NCI-H1694 treated with DMSO at 0.1 percent for 48 hours (cell line): ENCODE results near the gene UST.

ENCODE experiments used
- DNase-seq: peaks from one replicate; lab custom pipeline; 2025; lab: John Stamatoyannopoulos, UW

UST gene

GRCh38 chr6:148803979-148804378, 57.1 kb downstream of the UST start:
- DNase-seq: no peak

DNA sequence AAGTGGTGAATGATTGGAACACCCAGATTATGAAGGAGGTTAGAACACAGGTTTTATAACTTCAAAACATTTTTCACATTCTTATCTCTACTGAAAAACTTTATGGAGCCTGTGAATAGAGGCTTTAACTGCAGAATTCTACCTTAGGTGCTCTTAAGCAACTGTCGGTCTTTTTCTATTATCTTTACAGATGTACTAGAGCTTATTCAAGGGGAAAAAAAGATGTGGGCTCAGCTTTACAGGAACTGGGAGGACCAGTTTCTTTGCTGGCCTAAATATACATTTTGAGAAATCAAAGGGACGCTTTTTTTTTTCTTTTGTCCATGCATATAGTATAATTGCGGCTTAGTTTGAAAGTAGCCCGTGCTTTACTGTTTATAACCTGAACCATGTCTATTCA, 58.9 kb downstream of the UST start:
- DNase-seq: no peak

GRCh38 chr6:148807784-148808183, 61.0 kb downstream of the UST start:
- no peak for DNase-seq

- DNase-seq: no peak
These were observed 62.0 kb downstream of the UST start for GRCh38 chr6:148808786-148809304.

- DNase-seq: no peak
These were observed 64.6 kb downstream of the UST start for GRCh38 chr6:148811459-148811858.

DNA sequence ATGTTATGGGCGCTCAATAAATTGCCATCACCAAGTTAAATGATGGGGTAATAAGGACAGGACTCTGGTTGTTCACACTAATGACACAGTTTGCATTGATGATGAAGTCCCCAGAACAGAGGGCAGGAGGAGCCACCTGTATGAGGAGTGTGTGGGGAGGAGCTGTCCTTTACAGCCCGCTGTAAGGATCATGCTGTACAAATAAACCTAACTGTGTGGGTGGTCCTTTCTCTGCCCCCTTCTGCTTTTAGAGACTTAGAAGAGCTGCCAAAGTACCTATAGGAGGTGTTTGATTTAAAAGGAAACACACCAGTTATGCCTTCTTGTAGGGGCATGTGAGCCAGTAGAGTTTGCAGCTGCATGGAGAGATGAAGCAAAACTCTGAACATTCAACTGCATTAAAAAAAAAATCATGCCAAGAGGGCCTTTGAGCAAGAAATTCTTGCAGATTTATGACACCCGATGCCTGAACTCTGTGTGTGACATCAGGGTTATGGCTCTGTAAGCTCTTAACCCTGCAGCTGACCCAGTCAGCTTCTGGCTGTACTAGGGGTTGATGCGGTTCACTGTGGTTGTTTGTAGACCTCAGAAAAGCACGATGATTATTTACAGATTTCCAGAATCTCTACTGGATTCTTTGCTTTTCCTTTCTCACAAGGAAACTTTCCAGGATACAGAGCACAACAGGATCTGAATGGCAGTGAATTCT, 67.4 kb downstream of the UST start:
- no peak for DNase-seq

- DNase-seq: no peak
These were observed 68.0 kb downstream of the UST start for GRCh38 chr6:148814869-148815268.

- no peak for DNase-seq
These were observed 69.3 kb downstream of the UST start for GRCh38 chr6:148816117-148816516.

DNA sequence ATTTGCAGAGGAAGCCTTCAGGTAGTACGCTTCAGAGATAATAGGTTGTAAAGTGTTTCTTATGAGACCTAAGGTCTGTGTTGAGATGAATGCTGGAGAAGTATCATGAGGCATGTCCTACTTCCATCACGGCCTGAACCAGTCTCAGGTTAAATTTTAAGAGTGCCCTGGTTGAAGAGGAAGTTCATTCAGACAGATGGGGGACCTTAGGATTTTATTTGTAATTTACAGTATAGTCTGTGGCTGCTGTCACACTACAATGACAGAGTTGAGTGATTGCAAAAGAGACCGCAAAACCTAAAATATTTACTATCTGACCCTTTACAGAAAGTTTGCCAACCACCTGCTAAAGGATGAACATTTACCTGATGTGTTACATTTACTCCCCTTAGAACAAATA, 70.9 kb downstream of the UST start:
- no peak for DNase-seq

GRCh38 chr6:148818939-148819575, 72.2 kb downstream of the UST start:
- DNase-seq: no peak

DNA sequence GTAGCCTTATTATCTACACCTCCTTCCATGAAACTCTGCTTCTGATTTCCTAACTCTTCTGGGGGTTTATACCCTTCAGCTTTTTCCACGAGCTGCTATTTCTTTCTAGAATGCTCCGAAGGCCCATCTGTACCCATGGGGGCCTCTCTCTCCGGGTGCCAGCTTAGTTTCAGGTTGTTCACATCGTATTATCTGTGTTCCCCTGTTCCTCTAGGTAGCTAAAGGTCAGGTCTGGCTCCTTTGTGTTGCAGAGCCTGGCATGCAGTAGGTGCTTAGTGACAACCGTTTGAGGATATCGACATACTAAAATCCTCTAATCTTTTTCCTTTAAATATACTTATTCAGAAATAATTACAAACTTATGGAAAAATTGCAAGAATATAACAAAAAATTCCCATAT, 73.0 kb downstream of the UST start:
- no peak for DNase-seq

DNA sequence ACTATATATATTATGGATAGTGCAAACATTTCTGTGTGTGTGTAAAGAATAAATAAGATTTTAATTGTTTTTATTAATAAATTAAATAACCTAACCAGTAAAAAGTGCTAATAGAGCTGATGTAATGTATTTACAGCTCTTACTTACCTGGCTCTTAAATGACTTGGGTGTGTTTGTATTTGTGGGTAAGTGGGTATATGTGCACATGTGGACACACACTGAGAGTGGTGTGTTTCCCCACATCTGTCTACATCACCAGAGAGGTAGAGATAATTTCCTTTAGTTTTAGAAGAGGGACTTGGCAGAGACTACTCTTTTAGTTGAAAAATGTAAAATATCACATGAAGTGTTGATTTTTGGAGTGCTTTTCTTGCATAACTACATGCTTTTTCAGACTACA, 76.0 kb downstream of the UST start:
- DNase-seq: no peak

GRCh38 chr6:148824291-148824690, 77.5 kb downstream of the UST start:
- no peak for DNase-seq

DNA sequence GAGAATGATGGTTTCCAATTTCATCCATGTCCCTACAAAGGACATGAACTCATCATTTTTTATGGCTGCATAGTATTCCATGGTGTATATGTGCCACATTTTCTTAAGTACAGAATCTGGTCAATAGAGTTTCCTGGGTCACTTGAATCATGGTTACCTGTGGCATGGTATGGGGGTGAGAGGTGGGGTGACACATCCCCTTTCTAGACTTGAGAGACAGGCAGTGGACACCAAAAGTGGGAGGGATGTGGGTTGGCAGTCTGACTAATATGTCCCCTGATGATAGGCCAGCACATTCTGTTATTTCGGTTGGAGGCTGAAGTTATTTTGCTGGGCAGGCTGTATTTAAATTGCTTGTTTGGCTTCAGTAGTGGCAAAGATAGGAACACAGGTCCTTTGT, 78.1 kb downstream of the UST start:
- no peak for DNase-seq

GRCh38 chr6:148825492-148825891, 78.7 kb downstream of the UST start:
- no peak for DNase-seq

GRCh38 chr6:148827416-148828045, 80.7 kb downstream of the UST start:
- no peak for DNase-seq

GRCh38 chr6:148828047-148828446, 81.2 kb downstream of the UST start:
- no peak for DNase-seq

DNA sequence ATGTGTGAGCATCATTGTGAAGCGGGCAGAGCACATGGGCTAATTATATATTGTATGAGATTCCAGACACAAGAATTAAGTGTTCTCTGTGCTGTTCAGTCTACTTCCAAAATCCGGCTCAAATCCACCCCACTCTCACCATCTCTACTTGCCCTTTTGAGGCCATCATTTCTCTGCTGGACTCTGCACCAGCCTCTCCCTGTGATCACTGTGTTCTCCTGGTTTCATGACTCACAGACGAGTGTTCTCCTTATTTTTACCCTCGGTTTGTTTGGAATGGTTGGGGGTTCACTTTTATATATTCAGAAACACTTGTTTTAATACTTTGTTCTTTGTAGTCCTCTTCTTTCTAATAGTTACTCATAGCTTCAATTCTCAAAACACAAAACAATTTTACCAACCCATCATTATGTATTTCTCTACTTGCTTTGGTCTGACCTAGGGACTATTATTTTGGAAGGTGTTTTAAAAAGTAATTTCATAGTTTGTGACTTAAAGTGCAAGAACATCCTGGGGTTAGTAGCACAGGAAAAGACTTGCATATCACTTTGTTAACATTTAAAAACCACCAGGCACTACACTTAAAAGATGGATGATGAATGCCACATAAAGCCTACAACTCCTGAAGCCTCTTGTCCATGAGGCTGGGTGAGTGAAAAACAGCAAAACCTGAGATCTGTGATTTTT, 82.7 kb downstream of the UST start:
- DNase-seq: no peak

DNA sequence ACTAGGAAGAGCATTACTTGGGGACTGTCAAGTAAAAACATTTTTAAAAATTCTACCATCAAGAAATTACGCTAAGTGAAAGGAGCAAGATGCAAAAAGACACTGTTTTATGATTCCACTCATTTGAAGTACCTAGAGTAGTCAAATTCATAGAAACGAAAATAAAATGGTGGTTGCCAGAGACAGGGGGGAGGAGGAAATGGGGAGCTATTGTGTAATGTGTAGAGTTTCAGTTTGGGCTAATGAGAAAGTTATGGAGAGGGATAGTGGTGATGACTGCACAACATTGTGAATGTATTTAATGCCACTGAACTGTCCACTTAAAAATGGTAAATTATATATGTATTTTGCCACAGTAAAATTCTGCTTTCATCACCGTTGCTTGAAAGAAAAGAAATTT, 83.8 kb downstream of the UST start:
- DNase-seq: no peak

DNA sequence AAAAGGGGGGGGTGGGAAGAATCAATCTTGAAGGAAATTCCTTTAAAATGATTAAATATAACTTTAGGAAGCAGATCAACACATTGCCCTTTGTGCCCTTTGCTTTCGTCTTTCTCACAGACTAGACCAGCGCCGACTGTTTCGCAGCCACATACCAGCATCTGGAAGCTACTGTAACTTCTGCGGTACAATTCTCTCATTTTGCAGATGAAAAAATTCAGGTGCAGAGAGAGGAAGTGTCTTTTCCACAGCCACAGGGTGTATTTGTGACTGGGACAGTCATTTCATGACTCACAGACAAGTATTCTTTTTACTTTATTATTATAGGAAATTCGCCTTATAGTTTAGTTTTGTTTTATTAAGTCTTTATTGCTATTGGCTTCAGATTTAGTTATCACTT, 84.2 kb downstream of the UST start:
- no peak for DNase-seq

- DNase-seq: no peak
These were observed 84.7 kb downstream of the UST start for GRCh38 chr6:148831531-148831930.

GRCh38 chr6:148835920-148836441, 89.2 kb downstream of the UST start:
- DNase-seq: no peak
